Measurements from ENCODE around the gene FBXO31.

FBXO31 gene

GRCh38 chr16:87376660-87377059 is 6.9 kb downstream of the FBXO31 start (continued):
- no peak for TF ChIP-seq ZNF132 (tag by site-specific recombination; IDR thresholded peaks at IDR 0.05; ENCODE audit: borderline replicate concordance)
- no peak for TF ChIP-seq ZNF488 (tag by site-specific recombination; IDR thresholded peaks at IDR 0.05)
- TF ChIP-seq ZBTB20 (tag by site-specific recombination; IDR thresholded peaks at IDR 0.05): no peak
- TF ChIP-seq ZNF324 (tag by site-specific recombination; IDR thresholded peaks at IDR 0.05): no peak
- TF ChIP-seq GLI4 (tag by site-specific recombination; IDR thresholded peaks at IDR 0.05): no peak
- TF ChIP-seq ZNF175 (tag by site-specific recombination; IDR thresholded peaks at IDR 0.05): no peak
- no peak for TF ChIP-seq KLF17 (tag by site-specific recombination; IDR thresholded peaks at IDR 0.05)
- TF ChIP-seq MEIS1 (CRISPR knock-in tag; IDR thresholded peaks at IDR 0.05; ENCODE audit: borderline replicate concordance): no peak

- POLR2A ChIA-PET: interaction anchor here (3.2 kb wide), 1 partner anchor 8 kb away, joined by 7 read pairs; the partner anchor contains the start of gene FBXO31
- 0 out of 2 replicates have a peak overlapping the region, but pooled peaks have one; percentile 9 for H3K27ac ChIP-seq (ENCODE audit: extremely low read depth, low read depth, low read length)
- TF ChIP-seq ZNF121 (tag by site-specific recombination; IDR thresholded peaks at IDR 0.05) (0 out of 2 replicates have a peak, but pooled peaks have one; percentile 15), ZNF404 (tag by site-specific recombination; IDR thresholded peaks at IDR 0.05) (no peak), ZNF24 (tag by site-specific recombination; IDR thresholded peaks at IDR 0.05) (no peak)
- H3K4me1 ChIP-seq (ENCODE audit: control insufficient read depth, insufficient read depth, low read length): peaks cover under 1% of the 10 kb centered on the region
- CTCF ChIA-PET: no interaction called here
- H3K4me3 ChIP-seq (ENCODE audit: low read depth, low read length): no peak overlapping the region
- no peaks in the 10 kb centered on the region for H3K9me3 ChIP-seq (ENCODE audit: control insufficient read depth, insufficient read depth, low read depth, low read length)
- peaks cover 5% of the 10 kb centered on the region in 2 experiments; a peak in 2 of 3 replicates for H3K36me3 ChIP-seq (ENCODE audit: control insufficient read depth in 2 of 2, insufficient read depth in 1 of 2, low read length in 2 of 2)
These were observed 8.0 kb downstream of the FBXO31 start for GRCh38 chr16:87375426-87376135.

- no peaks in the 10 kb centered on the region for H3K4me1 ChIP-seq (ENCODE audit: control insufficient read depth, insufficient read depth, low read length)
- ChIA-PET POLR2A (interaction anchor here (3.2 kb wide), 1 partner anchor 9 kb away, joined by 7 read pairs; the partner anchor contains the start of gene FBXO31), CTCF (no interaction called here)
- H3K27ac ChIP-seq (ENCODE audit: extremely low read depth, low read depth, low read length): no peak overlapping the region
- H3K9me3 ChIP-seq (ENCODE audit: control insufficient read depth, insufficient read depth, low read depth, low read length): no peaks in the 10 kb centered on the region
- peaks cover 4 to 5% of the 10 kb centered on the region in 2 experiments; a peak in 2 of 3 replicates for H3K36me3 ChIP-seq (ENCODE audit: control insufficient read depth in 2 of 2, insufficient read depth in 1 of 2, low read length in 2 of 2)
- H3K4me3 ChIP-seq (ENCODE audit: low read depth, low read length): no peak overlapping the region
- TF ChIP-seq HIC1 (tag by site-specific recombination; IDR thresholded peaks at IDR 0.05): no peak
- TF ChIP-seq ZNF560 (tag by site-specific recombination; IDR thresholded peaks at IDR 0.05; ENCODE audit: borderline replicate concordance): no peak
- TF ChIP-seq WT1 (tag by site-specific recombination; IDR thresholded peaks at IDR 0.05): no peak
- TF ChIP-seq ZNF148 (tag by site-specific recombination; IDR thresholded peaks at IDR 0.05; ENCODE audit: borderline replicate concordance): no peak
- no peak for TF ChIP-seq AEBP2 (tag by site-specific recombination; IDR thresholded peaks at IDR 0.05; ENCODE audit: borderline replicate concordance)
- TF ChIP-seq ZNF274 (IDR thresholded peaks at IDR 0.05; ENCODE audit: low read length): no peak
- no peak for TF ChIP-seq ZNF274 (tag by site-specific recombination; IDR thresholded peaks at IDR 0.05; ENCODE audit: borderline replicate concordance)
- TF ChIP-seq SCRT1 (tag by site-specific recombination; IDR thresholded peaks at IDR 0.05; ENCODE audit: borderline replicate concordance): no peak
- TF ChIP-seq SP7 (tag by site-specific recombination; IDR thresholded peaks at IDR 0.05): no peak
- no peak for TF ChIP-seq PATZ1 (tag by site-specific recombination; IDR thresholded peaks at IDR 0.05)
These were observed 9.3 kb downstream of the FBXO31 start for GRCh38 chr16:87374313-87374712.

All from HEK293 (cell line).